ENCODE data around the gene OR11G2. TPM values are rescaled to one million over a fixed set of nuclear protein-coding genes. Genes with fewer than 3 reads are reported as not detected.
"Not testable (repeated sequence)": the region's sequence is repeated elsewhere in the genome, so short reads cannot be mapped to it uniquely, and the experiment has no call there.

The OR11G2 gene, protein sequence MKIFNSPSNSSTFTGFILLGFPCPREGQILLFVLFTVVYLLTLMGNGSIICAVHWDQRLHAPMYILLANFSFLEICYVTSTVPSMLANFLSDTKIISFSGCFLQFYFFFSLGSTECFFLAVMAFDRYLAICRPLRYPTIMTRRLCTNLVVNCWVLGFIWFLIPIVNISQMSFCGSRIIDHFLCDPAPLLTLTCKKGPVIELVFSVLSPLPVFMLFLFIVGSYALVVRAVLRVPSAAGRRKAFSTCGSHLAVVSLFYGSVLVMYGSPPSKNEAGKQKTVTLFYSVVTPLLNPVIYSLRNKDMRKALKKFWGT
- not detected in 2 replicates for total RNA-seq

DNA sequence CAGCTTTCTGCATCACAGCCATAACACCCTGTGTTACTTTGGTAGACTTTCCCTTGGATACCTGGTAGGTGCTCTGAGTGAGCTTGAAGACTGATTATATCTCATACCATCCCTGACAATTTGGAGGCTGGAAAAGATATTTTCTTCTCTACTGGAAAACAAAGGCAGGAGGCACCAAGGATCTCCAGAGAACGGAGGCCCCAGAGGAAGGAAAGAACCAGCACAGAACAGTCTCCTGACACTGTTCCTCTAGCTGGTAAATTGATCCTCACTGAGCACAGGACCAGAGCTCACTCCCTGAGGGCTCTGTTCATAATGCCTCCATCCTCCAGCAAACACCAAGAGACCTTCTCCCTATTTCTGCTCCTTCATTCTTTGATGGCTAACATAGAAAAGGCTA, at the start of gene OR11G2:
Gene OR11G2 (plus strand): TSS at position 301 of the 400 bp plus-strand sequence. CDS start 6,542 bp downstream, outside the sequence.
- H3K9me3 Mint-ChIP-seq = no peaks in the 10 kb centered on the region
- intact Hi-C loops (cut with micrococcal nuclease) = no loop called here
- H3K27me3 Mint-ChIP-seq = peaks cover under 1% of the 10 kb centered on the region
- no peak for DNase-seq
- no peak within 1 kb of the TSS for H3K27ac Mint-ChIP-seq
- no peak within 1 kb of the TSS for H3K4me3 Mint-ChIP-seq
- H3K4me1 Mint-ChIP-seq = no peaks in the 10 kb centered on the region
- no peaks in the 10 kb centered on the region for H3K36me3 Mint-ChIP-seq (ENCODE audit: low read depth)

DNA sequence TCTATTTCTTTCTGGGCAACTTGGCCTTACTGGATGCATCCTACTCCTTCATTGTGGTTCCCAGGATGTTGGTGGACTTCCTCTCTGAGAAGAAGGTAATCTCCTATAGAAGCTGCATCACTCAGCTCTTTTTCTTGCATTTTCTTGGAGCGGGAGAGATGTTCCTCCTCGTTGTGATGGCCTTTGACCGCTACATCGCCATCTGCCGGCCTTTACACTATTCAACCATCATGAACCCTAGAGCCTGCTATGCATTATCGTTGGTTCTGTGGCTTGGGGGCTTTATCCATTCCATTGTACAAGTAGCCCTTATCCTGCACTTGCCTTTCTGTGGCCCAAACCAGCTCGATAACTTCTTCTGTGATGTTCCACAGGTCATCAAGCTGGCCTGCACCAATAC, 46.8 kb upstream of the OR11G2 start:
- Mint-ChIP-seq H3K9me3 (no peaks in the 10 kb centered on the region), H3K4me1 (no peaks in the 10 kb centered on the region), H3K27ac (no peak overlapping the region), H3K27me3 (peaks cover 3% of the 10 kb centered on the region), H3K36me3 (ENCODE audit: low read depth) (no peaks in the 10 kb centered on the region), H3K4me3 (no peak overlapping the region)
- intact Hi-C loops (cut with micrococcal nuclease) = no loop called here
- DNase-seq = no peak

DNA sequence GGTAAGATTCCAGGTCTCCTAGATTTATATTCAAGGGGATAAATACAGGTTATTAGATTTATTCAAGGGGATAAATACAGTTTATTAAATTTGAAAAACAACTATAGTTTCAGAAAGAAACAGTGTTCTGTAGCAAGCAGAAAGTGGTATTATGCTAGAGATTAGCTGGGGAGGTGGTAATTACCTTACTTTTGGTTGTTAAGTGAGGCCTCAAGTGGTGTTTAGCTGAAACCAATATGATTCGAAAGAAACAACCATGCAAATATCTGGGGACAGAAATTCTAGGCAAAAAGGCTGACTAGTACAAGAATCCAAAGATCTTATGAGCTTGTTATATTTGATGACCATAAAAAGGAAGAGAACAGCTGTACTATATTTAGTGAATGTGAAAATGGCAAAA, 45.9 kb upstream of the OR11G2 start:
- no peaks in the 10 kb centered on the region for H3K9me3 Mint-ChIP-seq
- H3K4me1 Mint-ChIP-seq = no peaks in the 10 kb centered on the region
- intact Hi-C loops (cut with micrococcal nuclease) = no loop called here
- H3K27ac Mint-ChIP-seq = no peak overlapping the region
- H3K36me3 Mint-ChIP-seq (ENCODE audit: low read depth) = no peaks in the 10 kb centered on the region
- peaks cover 3% of the 10 kb centered on the region for H3K27me3 Mint-ChIP-seq
- no peak for DNase-seq
- H3K4me3 Mint-ChIP-seq = no peak overlapping the region

DNA sequence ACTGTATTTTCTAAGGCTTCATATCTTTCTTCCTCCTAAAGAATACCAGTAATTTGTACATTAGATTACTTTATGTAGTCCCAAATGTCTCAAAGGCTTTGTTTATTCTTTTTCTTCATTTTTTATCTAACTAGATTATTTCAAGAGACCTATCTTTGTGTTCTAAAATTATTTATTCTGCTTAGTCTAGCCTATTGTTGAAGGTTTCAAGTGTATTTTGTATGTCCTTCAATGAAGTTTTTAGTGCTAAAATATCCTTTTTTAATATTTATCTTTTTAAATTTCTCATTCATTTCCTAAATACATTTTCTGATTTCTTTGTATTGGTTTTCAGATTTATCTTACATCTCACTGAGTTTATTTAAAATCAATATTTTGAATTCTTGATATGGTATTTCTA, 26.2 kb upstream of the OR11G2 start:
- DNase-seq = no peak
- peaks cover 6% of the 10 kb centered on the region for H3K9me3 Mint-ChIP-seq
- no peaks in the 10 kb centered on the region for H3K27me3 Mint-ChIP-seq
- H3K4me3 Mint-ChIP-seq = no peak overlapping the region
- no peaks in the 10 kb centered on the region for H3K4me1 Mint-ChIP-seq
- intact Hi-C loops (cut with micrococcal nuclease) = no loop called here
- no peaks in the 10 kb centered on the region for H3K36me3 Mint-ChIP-seq (ENCODE audit: low read depth)
- H3K27ac Mint-ChIP-seq = no peak overlapping the region

DNA sequence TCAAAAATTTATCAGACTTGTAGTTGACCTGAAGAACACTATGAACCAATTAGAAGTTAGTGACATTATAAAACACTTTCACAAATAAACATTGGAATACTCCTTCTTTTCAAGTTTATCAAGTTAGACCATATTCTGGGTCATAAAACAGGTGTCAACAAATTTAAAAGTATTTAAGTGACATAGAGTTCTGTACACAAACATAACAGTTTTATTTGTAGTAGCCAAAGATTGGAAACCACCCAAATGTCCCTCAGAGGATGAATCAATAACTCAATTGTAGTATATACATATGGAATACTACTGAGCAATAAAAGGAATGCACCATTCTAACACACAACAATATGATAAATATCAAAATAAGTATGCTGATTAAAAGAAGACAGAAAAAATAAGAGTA, 23.6 kb upstream of the OR11G2 start:
- DNase-seq = no peak
- H3K4me3 Mint-ChIP-seq = no peak overlapping the region
- H3K9me3 Mint-ChIP-seq = peaks cover 6% of the 10 kb centered on the region
- H3K4me1 Mint-ChIP-seq = no peaks in the 10 kb centered on the region
- no peaks in the 10 kb centered on the region for H3K27me3 Mint-ChIP-seq
- no peak overlapping the region for H3K27ac Mint-ChIP-seq
- no peaks in the 10 kb centered on the region for H3K36me3 Mint-ChIP-seq (ENCODE audit: low read depth)
- intact Hi-C loops (cut with micrococcal nuclease) = no loop called here

DNA sequence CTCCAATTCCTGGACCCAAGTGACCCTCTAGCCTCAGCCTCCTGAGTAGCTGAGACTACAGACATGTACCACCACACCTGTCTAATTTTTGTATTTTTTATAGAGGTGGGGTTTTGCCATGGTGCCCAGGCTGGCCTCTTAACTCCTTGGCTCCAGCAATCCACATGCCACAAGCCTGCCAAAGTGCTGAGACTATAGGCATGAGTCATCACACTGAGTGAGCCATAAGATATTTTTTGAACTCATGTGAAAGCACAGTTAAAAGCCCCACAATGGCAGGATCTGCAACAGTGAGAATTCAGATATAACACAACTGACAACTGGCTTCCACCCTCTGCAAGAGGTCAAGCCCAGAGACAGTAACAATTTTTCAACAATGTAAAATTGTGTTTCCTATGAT, 20.8 kb upstream of the OR11G2 start:
- H3K4me3 Mint-ChIP-seq; H3K27ac Mint-ChIP-seq; intact Hi-C loops (cut with micrococcal nuclease); H3K36me3 Mint-ChIP-seq (ENCODE audit: low read depth); H3K4me1 Mint-ChIP-seq; H3K9me3 Mint-ChIP-seq; H3K27me3 Mint-ChIP-seq; DNase-seq: not testable (repeated sequence)

DNA sequence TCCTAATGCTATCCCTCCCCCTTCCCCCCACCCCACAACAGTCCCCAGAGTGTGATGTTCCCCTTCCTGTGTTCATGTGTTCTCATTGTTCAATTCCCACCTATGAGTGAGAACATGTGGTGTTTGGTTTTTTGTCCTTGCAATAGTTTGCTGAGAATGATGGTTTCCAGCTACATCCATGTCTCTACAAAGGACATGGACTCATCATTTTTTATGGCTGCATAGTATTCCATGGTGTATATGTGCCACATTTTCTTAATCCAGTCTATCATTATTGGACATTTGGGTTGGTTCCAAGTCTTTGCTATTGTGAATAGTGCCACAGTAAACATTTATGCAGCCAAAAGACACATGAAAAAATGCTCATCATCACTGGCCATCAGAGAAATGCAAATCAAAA, 16.5 kb upstream of the OR11G2 start:
- H3K27ac Mint-ChIP-seq; H3K36me3 Mint-ChIP-seq (ENCODE audit: low read depth); H3K4me3 Mint-ChIP-seq; H3K4me1 Mint-ChIP-seq; H3K9me3 Mint-ChIP-seq; intact Hi-C loops (cut with micrococcal nuclease); H3K27me3 Mint-ChIP-seq; DNase-seq: not testable (repeated sequence)

DNA sequence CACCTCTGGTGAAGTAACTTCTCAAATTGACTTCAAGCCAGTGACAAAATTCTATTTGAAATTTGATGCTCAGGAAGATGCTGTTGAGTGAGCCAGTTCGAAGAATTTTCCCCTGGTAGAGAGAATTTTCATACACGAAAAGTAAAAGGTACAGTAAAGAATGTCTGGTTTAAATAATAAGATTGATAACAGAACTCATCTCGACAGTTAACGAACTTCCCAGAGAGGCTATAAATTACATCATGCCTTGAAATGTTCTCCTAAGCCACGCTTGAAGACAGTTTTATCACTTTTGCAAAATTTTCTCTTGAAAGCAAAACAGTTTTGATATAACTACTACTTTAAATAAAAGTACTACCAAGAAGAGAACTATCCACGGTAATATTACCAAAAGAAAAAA, 14.4 kb upstream of the OR11G2 start:
- intact Hi-C loops (cut with micrococcal nuclease) = no loop called here
- no peaks in the 10 kb centered on the region for H3K36me3 Mint-ChIP-seq (ENCODE audit: low read depth)
- no peaks in the 10 kb centered on the region for H3K4me1 Mint-ChIP-seq
- H3K27me3 Mint-ChIP-seq = no peaks in the 10 kb centered on the region
- H3K4me3 Mint-ChIP-seq = no peak overlapping the region
- H3K27ac Mint-ChIP-seq = no peak overlapping the region
- H3K9me3 Mint-ChIP-seq = peaks cover 3% of the 10 kb centered on the region
- DNase-seq = no peak

DNA sequence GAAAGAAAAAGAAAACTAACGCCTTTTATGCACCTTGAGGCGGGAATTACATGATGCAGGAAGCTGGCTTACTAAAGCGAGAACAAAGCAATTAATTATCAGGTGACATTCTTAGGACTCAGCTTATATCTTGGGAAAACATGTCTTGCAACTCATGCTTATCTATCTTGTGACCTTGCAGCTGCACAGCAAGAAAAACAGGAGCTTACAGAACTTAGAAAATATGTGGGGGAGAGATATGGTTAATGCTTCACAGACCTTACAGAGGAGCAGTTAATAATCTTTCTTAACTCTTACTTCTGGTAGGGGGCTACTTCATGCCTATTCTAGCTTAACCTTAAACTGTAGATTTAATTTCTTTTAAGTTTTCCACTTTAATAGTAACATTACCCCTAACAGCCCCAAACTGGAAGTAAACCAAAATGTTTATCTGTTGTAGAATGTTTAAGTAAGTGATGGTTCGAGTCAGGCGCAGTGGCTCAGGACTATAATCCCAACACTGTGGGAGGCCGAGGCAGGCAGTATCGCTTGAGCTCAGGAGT, 13.2 kb upstream of the OR11G2 start:
- H3K9me3 Mint-ChIP-seq = peaks cover 3% of the 10 kb centered on the region
- H3K4me1 Mint-ChIP-seq = no peaks in the 10 kb centered on the region
- no peak overlapping the region for H3K4me3 Mint-ChIP-seq
- H3K27ac Mint-ChIP-seq = no peak overlapping the region
- intact Hi-C loops (cut with micrococcal nuclease) = no loop called here
- no peaks in the 10 kb centered on the region for H3K27me3 Mint-ChIP-seq
- no peak for DNase-seq
- no peaks in the 10 kb centered on the region for H3K36me3 Mint-ChIP-seq (ENCODE audit: low read depth)

DNA sequence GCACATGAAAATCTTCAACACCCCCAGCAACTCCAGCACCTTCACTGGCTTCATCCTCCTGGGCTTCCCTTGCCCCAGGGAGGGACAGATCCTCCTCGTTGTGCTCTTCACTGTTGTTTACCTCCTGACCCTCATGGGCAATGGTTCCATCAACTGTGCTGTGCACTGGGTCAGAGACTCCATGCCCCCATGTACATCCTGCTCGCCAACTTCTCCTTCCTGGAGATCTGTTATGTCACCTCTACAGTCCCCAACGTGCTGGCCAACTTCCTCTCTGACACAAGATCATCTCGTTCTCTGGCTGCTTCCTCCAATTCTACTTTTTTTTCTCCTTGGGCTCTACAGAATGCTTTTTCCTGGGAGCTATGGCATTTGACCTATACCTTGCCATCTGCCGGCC, 11.5 kb upstream of the OR11G2 start:
- no peaks in the 10 kb centered on the region for H3K36me3 Mint-ChIP-seq (ENCODE audit: low read depth)
- H3K4me3 Mint-ChIP-seq = no peak overlapping the region
- no peak overlapping the region for H3K27ac Mint-ChIP-seq
- no peaks in the 10 kb centered on the region for H3K27me3 Mint-ChIP-seq
- DNase-seq = no peak
- H3K4me1 Mint-ChIP-seq = no peaks in the 10 kb centered on the region
- H3K9me3 Mint-ChIP-seq = peaks cover 3% of the 10 kb centered on the region
- intact Hi-C loops (cut with micrococcal nuclease) = no loop called here

DNA sequence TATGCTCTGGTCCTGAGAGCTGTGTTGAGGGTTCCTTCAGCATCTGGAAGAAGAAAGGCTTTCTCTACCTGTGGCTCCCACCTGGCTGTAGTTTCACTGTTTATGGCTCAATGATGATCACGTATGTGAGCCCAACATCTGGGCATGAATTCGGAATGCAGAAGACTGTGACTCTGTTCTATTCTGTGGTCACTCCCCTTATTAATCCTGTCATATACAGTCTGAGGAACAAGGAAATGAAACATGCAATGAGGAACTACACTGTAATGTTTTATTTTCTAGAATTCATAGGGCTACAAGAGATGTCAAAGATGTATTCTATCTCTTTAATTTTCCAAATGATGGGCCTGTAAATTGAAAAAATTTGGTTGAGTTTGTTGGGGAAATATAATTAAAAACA, 10.8 kb upstream of the OR11G2 start:
- intact Hi-C loops (cut with micrococcal nuclease) = no loop called here
- no peaks in the 10 kb centered on the region for H3K27me3 Mint-ChIP-seq

DNA sequence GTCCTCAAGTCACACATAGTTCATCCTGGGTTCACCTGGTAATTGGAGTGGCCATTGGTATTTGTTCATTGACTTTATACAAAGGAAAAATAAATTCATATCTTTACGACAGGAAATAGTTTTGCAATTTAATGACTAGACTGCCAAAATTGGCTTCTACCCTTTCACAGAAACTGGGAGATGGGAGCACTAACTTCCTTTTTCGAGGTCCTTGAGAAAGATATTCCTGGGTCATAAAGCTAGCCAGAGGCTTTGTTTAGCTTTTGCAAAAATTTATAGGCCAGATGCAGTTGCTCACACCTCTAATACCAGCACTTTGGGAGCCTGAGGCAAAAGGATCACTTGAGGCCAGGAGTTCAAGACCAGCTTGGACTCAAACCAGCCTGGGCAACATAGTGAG, 10.2 kb upstream of the OR11G2 start:
- no peak overlapping the region for H3K27ac Mint-ChIP-seq
- DNase-seq = no peak
- intact Hi-C loops (cut with micrococcal nuclease) = no loop called here
- H3K4me3 Mint-ChIP-seq = no peak overlapping the region
- no peaks in the 10 kb centered on the region for H3K4me1 Mint-ChIP-seq
- H3K9me3 Mint-ChIP-seq = no peaks in the 10 kb centered on the region
- H3K36me3 Mint-ChIP-seq (ENCODE audit: low read depth) = no peaks in the 10 kb centered on the region
- peaks cover under 1% of the 10 kb centered on the region for H3K27me3 Mint-ChIP-seq

More for the DNA sequence above, 10.8 kb upstream of the OR11G2 start:
- Mint-ChIP-seq H3K4me3 (no peak overlapping the region), H3K4me1 (no peaks in the 10 kb centered on the region), H3K36me3 (ENCODE audit: low read depth) (no peaks in the 10 kb centered on the region), H3K27ac (no peak overlapping the region), H3K9me3 (peaks cover 2% of the 10 kb centered on the region)
- DNase-seq = no peak

DNA sequence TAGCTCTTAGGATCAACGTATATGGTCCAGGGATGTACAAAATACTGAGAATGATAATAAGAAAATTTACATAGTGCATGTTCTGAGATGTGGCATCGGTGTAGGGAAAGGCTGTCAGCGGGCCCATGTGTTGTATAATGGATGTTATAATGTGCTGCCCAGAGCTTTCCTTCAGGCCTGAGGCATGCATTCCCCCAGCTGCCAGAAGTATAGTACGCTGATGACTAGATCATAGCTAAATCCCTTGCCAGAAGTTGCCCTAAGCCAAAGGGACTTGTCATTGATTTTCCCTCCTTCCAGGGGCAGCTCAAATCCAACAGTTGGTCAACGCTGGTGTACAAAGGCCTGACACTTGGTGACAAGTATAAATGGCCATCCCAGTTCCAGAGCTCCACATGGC, 6.5 kb upstream of the OR11G2 start:
- Mint-ChIP-seq H3K4me3 (no peak overlapping the region), H3K36me3 (ENCODE audit: low read depth) (no peaks in the 10 kb centered on the region), H3K4me1 (no peaks in the 10 kb centered on the region), H3K27me3 (peaks cover 2% of the 10 kb centered on the region), H3K27ac (no peak overlapping the region), H3K9me3 (no peaks in the 10 kb centered on the region)
- DNase-seq = no peak
- intact Hi-C loops (cut with micrococcal nuclease) = no loop called here

DNA sequence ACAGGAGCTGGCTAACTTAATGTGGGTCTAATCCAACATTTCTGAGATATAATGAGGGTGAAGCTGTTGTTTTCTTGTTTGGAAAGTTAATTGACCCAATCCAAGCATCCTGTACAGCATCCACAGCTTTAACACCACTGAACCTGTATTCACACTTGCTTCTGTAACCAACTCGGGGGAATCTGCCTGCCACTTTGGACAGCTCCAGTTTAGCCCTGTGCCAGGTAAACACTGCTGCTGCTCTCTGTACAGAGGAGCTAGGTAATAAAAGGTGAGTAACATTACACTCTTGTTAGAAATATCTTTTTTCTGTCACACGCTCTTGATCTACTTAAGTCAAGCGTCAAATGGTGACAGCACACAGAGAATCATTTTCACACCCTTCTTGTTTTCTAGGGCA, 700 bp downstream of the OR11G2 start:
- Mint-ChIP-seq H3K36me3 (ENCODE audit: low read depth) (no peaks in the 10 kb centered on the region), H3K27me3 (peaks cover 2% of the 10 kb centered on the region), H3K27ac (no peak overlapping the region), H3K4me1 (no peaks in the 10 kb centered on the region), H3K4me3 (no peak overlapping the region), H3K9me3 (no peaks in the 10 kb centered on the region)
- intact Hi-C loops (cut with micrococcal nuclease) = no loop called here
- no peak for DNase-seq

DNA sequence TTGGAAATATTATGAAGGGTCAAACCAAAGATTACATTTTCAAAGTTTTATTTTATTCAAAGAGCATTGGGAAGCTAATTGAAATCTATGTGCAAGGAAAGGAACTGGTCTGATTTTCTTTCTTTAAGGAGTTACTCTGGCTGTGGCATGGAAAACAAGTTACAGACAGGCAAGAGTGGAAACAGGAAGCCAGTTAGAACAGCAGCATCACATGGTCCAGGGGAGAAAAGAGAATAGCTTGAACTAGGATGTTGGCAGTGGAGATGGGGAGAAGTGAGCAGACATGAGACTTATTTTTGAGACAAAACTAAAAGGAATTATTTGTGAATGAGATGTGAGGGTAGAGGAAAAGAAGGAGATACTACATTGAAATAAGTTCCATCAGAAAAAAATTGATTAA, 3.4 kb downstream of the OR11G2 start:
- H3K4me3 Mint-ChIP-seq = no peak overlapping the region

More for the DNA sequence above, 3.4 kb downstream of the OR11G2 start:
- intact Hi-C loops (cut with micrococcal nuclease) = no loop called here
- no peaks in the 10 kb centered on the region for H3K4me1 Mint-ChIP-seq
- no peaks in the 10 kb centered on the region for H3K36me3 Mint-ChIP-seq (ENCODE audit: low read depth)
- H3K27me3 Mint-ChIP-seq = peaks cover 2% of the 10 kb centered on the region
- DNase-seq = no peak
- H3K9me3 Mint-ChIP-seq = no peaks in the 10 kb centered on the region
- H3K27ac Mint-ChIP-seq = no peak overlapping the region

Data from activated CD4-positive, alpha-beta T cell treated with anti-CD3 and anti-CD28 coated beads, Interleukin-2, amount 10 ng/mL, durations not matched to agents 24 days and 14 days (primary cell).